Esophagus muscularis mucosa (tissue), 3 donors: ENCODE results near the gene CENPB.

Source experiments
- POLR2AphosphoS5 ChIP-seq, 2 donors: sonication (generic); formaldehyde crosslinking; IDR thresholded peaks; one replicate each; pipeline ENCODE4 v1.6.1; 2017; ENCODE audit warnings: antibody characterized with exemption in 2 of 2
- TF ChIP-seq, protein P1 (sequence below), 3 experiments: fragments of 200-600 bp in 2 of 3; fragments of 450-650 bp in 1 of 3; sonication (generic) in 2 of 3; IDR thresholded peaks; one replicate each; pipeline ENCODE4 v1.5.1; 2017 to 2019; ENCODE audit warnings: antibody characterized with exemption in 3 of 3, mild to moderate bottlenecking in 2 of 3, moderate library complexity in 1 of 3

DNA sequence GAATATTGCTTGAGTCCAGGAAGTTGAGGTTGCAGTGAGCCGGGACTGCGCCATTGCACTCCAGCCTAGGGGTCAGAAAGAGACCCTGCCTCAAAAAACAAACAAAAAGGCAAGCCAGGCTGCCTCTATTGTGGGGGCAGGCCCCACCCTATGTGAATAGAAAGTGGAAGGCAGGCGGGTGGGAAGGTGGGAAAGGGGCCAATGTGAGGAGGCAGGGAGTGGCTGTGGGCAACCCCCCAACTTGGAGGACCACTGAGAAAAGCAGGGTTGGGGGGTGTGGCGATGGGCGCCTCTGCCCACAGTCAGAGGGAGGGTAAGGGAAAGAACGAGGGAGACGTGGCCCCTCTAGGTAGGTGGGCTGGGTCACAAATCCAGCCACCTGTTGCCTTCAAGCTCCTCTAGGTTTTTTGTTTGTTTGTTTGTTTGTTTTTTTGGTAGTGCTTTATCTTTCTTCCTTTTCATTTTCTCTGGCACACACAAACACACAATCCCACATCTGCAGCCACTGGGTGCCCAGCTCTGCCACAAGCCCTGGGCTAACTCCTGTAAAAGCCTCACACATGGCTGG lies 28.5 kb upstream of the CENPB start:
- no peak for TF ChIP-seq POLR2AphosphoS5 (IDR thresholded peaks at IDR 0.05)
- TF ChIP-seq, protein P1, sequence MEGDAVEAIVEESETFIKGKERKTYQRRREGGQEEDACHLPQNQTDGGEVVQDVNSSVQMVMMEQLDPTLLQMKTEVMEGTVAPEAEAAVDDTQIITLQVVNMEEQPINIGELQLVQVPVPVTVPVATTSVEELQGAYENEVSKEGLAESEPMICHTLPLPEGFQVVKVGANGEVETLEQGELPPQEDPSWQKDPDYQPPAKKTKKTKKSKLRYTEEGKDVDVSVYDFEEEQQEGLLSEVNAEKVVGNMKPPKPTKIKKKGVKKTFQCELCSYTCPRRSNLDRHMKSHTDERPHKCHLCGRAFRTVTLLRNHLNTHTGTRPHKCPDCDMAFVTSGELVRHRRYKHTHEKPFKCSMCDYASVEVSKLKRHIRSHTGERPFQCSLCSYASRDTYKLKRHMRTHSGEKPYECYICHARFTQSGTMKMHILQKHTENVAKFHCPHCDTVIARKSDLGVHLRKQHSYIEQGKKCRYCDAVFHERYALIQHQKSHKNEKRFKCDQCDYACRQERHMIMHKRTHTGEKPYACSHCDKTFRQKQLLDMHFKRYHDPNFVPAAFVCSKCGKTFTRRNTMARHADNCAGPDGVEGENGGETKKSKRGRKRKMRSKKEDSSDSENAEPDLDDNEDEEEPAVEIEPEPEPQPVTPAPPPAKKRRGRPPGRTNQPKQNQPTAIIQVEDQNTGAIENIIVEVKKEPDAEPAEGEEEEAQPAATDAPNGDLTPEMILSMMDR (IDR thresholded peaks at IDR 0.05), result no peak
